ENCODE data around the gene DNMT1. TPM values are rescaled to one million over a fixed set of nuclear protein-coding genes. Genes with fewer than 3 reads are reported as not detected.

Gene DNMT1
- total RNA-seq, 5 donors from 2014 or later (not counting 1 experiment from before 2014, with no cell fraction given) = 199 to 245 (median 235) TPM

- Histone ChIP-seq H3K36me3 (ENCODE audit: control insufficient read depth in 2 of 2, extremely low read depth in 1 of 2, insufficient read depth in 1 of 2, low read length in 1 of 2) (peaks cover 19 to 44% of the 10 kb centered on the region in 2 donors), H3K27me3 (replicated peaks in 1 of 2; ENCODE audit: control insufficient read depth in 2 of 2, extremely low read depth in 1 of 2, insufficient read depth in 2 of 2, low read length in 1 of 2) (no peaks in the 10 kb centered on the region), H3K4me1 (ENCODE audit: control insufficient read depth in 1 of 2, extremely low read depth in 1 of 2, insufficient read depth in 2 of 2, low read length in 2 of 2) (peaks cover 28 to 93% of the 10 kb centered on the region in 2 experiments), H3K4me3 (ENCODE audit: control insufficient read depth in 1 of 2, extremely low read depth in 1 of 2, low read length in 1 of 2) (peak overlapping the region; percentile 62 to 73), H3K9me3 (no peaks in the 10 kb centered on the region), H3K27ac (ENCODE audit: low read length) (peak overlapping the region; percentile 97)
- Mint-ChIP-seq H3K4me3 (peak overlapping the region; percentile 80 to 91 (median 89)), H3K27me3 (no peaks in the 10 kb centered on the region), H3K27ac (peak overlapping the region; percentile 84 to 86), H3K36me3 (peaks cover 18% of the 10 kb centered on the region), H3K4me1 (peaks cover 57 to 63% (median 61%) of the 10 kb centered on the region in 3 donors), H3K9me3 (no peaks in the 10 kb centered on the region)
- no peak for ATAC-seq (replicated peaks in 1 of 4)
- ChIA-PET POLR2A (interaction anchor here in 1 of 2 donors (0.6 kb wide), 1 partner anchor 446 kb away, joined by 3 read pairs; no protein-coding TSS in a partner anchor), CTCF (interaction anchor here in 1 of 2 donors (0.6 to 2.1 kb wide), 2 partner anchors 11 to 280 kb away, joined by 3 to 13 read pairs; partner anchors contain the start of gene UBL5)
- no peak for DNase-seq
- WGBS (ENCODE audit: insufficient coverage) = 28% methylated on average over 9 of the region's 10 CpGs
Measured at GRCh38 chr19:10107254-10107653, 87.5 kb downstream of the DNMT1 start.

- POLR2A ChIA-PET = interaction anchor here (0.6 kb wide), 3 partner anchors 96 to 475 kb away, joined by 4 to 7 read pairs (median 4); no protein-coding TSS in a partner anchor
- peak within 1 kb of the TSS; percentile 80 to 91 (median 89) for H3K4me3 Mint-ChIP-seq
- CTCF ChIA-PET = interaction anchor here (0.6 to 2.1 kb wide), 3 partner anchors 10 to 308 kb away, joined by 3 to 13 read pairs (median 5); no protein-coding TSS in a partner anchor
- H3K27me3 Mint-ChIP-seq = no peaks in the 10 kb centered on the region
- H3K4me1 Mint-ChIP-seq = peaks cover 60 to 61% (median 60%) of the 10 kb centered on the region in 3 donors
- peak within 1 kb of the TSS; percentile 94 to 96 for H3K27ac Mint-ChIP-seq
- DNase-seq (peak; percentile 91 to 100 (median 97)), ATAC-seq (replicated peaks in 1 of 4) (peak; percentile 71 to 79 (median 75))
- under 1% methylated on average over 68 of the region's 71 CpGs for WGBS (ENCODE audit: insufficient coverage)
- H3K27ac ChIP-seq (ENCODE audit: low read length) = peak within 1 kb of the TSS; percentile 97
- peaks cover 32 to 92% of the 10 kb centered on the region in 2 experiments for H3K4me1 ChIP-seq (ENCODE audit: control insufficient read depth in 1 of 2, extremely low read depth in 1 of 2, insufficient read depth in 2 of 2, low read length in 2 of 2)
- no peaks in the 10 kb centered on the region for H3K9me3 ChIP-seq
- H3K4me3 ChIP-seq (ENCODE audit: control insufficient read depth in 1 of 2, extremely low read depth in 1 of 2, low read length in 1 of 2) = peak within 1 kb of the TSS; percentile 62 to 73
- no peaks in the 10 kb centered on the region for H3K9me3 Mint-ChIP-seq
- peaks cover 18% of the 10 kb centered on the region for H3K36me3 Mint-ChIP-seq
- H3K27me3 ChIP-seq (replicated peaks in 1 of 2; ENCODE audit: control insufficient read depth in 2 of 2, extremely low read depth in 1 of 2, insufficient read depth in 2 of 2, low read length in 1 of 2) = no peaks in the 10 kb centered on the region
- H3K36me3 ChIP-seq (ENCODE audit: control insufficient read depth in 2 of 2, extremely low read depth in 1 of 2, insufficient read depth in 1 of 2, low read length in 1 of 2) = peaks cover 19 to 43% of the 10 kb centered on the region in 2 donors
Measured at GRCh38 chr19:10106100-10106936, 88.4 kb downstream of the DNMT1 start, which contains the start of gene PPAN. PPAN (plus strand) TSS chr19:10106362; CDS start chr19:10106395, 33 bp downstream.

DNA sequence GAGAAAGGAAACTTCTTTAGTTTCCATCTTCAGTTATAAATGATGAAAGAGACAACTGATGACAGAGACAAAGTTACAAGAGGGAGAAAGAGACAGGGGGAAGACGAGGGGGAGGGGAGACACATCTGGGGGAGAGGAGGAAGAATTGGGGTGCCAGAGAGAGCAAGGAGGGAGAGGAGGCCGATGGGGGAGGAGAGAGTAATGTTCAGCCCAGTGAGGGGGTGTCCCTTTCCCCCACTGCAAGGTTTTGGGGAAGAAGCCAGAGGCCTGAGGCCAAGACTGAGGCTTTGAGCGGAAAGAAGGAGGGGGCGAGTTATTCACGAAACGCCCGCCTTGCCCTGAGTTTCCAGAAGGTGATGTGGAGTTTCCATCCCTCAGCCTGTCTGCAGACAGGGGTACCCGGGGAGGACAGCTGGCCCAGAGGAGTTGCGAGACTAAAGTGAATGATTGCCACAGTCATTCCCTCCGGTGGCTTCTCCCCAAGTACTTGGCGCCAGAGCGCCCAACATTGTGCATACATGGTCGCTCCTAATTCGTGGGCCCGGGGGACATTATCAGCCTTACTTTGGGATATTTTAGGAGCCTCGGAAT is 89.1 kb downstream of the DNMT1 start:
- Histone ChIP-seq H3K27ac (ENCODE audit: low read length) (peak overlapping the region; percentile 97), H3K4me3 (ENCODE audit: control insufficient read depth in 1 of 2, extremely low read depth in 1 of 2, low read length in 1 of 2) (peak overlapping the region; percentile 6 to 62), H3K9me3 (no peaks in the 10 kb centered on the region), H3K27me3 (replicated peaks in 1 of 2; ENCODE audit: control insufficient read depth in 2 of 2, extremely low read depth in 1 of 2, insufficient read depth in 2 of 2, low read length in 1 of 2) (no peaks in the 10 kb centered on the region), H3K4me1 (ENCODE audit: control insufficient read depth in 1 of 2, extremely low read depth in 1 of 2, insufficient read depth in 2 of 2, low read length in 2 of 2) (peaks cover 34 to 92% of the 10 kb centered on the region in 2 experiments), H3K36me3 (ENCODE audit: control insufficient read depth in 2 of 2, extremely low read depth in 1 of 2, insufficient read depth in 1 of 2, low read length in 1 of 2) (peaks cover 19 to 36% of the 10 kb centered on the region in 2 donors)
- CTCF ChIA-PET = interaction anchor here in 1 of 2 donors (1.2 to 2.1 kb wide), 2 partner anchors 10 to 11 kb away, joined by 5 to 13 read pairs; no protein-coding TSS in a partner anchor
- peak overlapping the region; percentile 94 to 96 for H3K27ac Mint-ChIP-seq
- WGBS (ENCODE audit: insufficient coverage) = 6% methylated on average over 15 of the region's 16 CpGs
- peaks cover 16% of the 10 kb centered on the region for H3K36me3 Mint-ChIP-seq
- peak overlapping the region; percentile 80 to 91 (median 89) for H3K4me3 Mint-ChIP-seq
- POLR2A ChIA-PET = interaction anchor here (0.6 kb wide), 2 partner anchors 97 to 395 kb away, joined by 4 to 7 read pairs; no protein-coding TSS in a partner anchor
- H3K27me3 Mint-ChIP-seq = no peaks in the 10 kb centered on the region
- ATAC-seq (replicated peaks in 1 of 4) (peak in 1 of 4 experiments; percentile 3), DNase-seq (peak in 5 of 35 experiments; percentile 28 to 72 (median 42))
- no peaks in the 10 kb centered on the region for H3K9me3 Mint-ChIP-seq
- H3K4me1 Mint-ChIP-seq = peaks cover 56 to 58% (median 58%) of the 10 kb centered on the region in 3 donors

GRCh38 chr19:10104665-10105508 is 89.9 kb downstream of the DNMT1 start:
- no peaks in the 10 kb centered on the region for H3K27me3 ChIP-seq (replicated peaks in 1 of 2; ENCODE audit: control insufficient read depth in 2 of 2, extremely low read depth in 1 of 2, insufficient read depth in 2 of 2, low read length in 1 of 2)
- H3K4me3 Mint-ChIP-seq = peak overlapping the region; percentile 70 to 91 (median 89)

GRCh38 chr19:10104130-10104513 is 90.6 kb downstream of the DNMT1 start:
- no peaks in the 10 kb centered on the region for H3K27me3 Mint-ChIP-seq
- H3K4me3 Mint-ChIP-seq = peak overlapping the region in 1 of 3 donors; percentile 89
- H3K9me3 Mint-ChIP-seq = no peaks in the 10 kb centered on the region
- Histone ChIP-seq H3K27ac (ENCODE audit: low read length) (peak overlapping the region; percentile 97), H3K9me3 (no peaks in the 10 kb centered on the region), H3K27me3 (replicated peaks in 1 of 2; ENCODE audit: control insufficient read depth in 2 of 2, extremely low read depth in 1 of 2, insufficient read depth in 2 of 2, low read length in 1 of 2) (no peaks in the 10 kb centered on the region), H3K36me3 (ENCODE audit: control insufficient read depth in 2 of 2, extremely low read depth in 1 of 2, insufficient read depth in 1 of 2, low read length in 1 of 2) (peaks cover 10 to 21% of the 10 kb centered on the region in 2 donors), H3K4me3 (ENCODE audit: control insufficient read depth in 1 of 2, extremely low read depth in 1 of 2, low read length in 1 of 2) (no peak overlapping the region), H3K4me1 (ENCODE audit: control insufficient read depth in 1 of 2, extremely low read depth in 1 of 2, insufficient read depth in 2 of 2, low read length in 2 of 2) (peaks cover 41 to 91% of the 10 kb centered on the region in 2 experiments)
- peaks cover 58 to 65% (median 62%) of the 10 kb centered on the region in 3 donors for H3K4me1 Mint-ChIP-seq
- no peak for DNase-seq
- ATAC-seq (replicated peaks in 1 of 4) = no peak
- POLR2A ChIA-PET = interaction anchor here in 1 of 2 donors (0.6 kb wide), 1 partner anchor 1660 kb away, joined by 3 read pairs; no protein-coding TSS in a partner anchor
- H3K27ac Mint-ChIP-seq = peak overlapping the region; percentile 94 to 96
- CTCF ChIA-PET = interaction anchor here (0.7 to 1.6 kb wide), 9 partner anchors 8 to 324 kb away, joined by 3 to 10 read pairs (median 4); partner anchors contain the start of gene CDC37 (in 1 of the 2)
- peaks cover 7% of the 10 kb centered on the region for H3K36me3 Mint-ChIP-seq

More at GRCh38 chr19:10104665-10105508, 89.9 kb downstream of the DNMT1 start:
- peaks cover 11% of the 10 kb centered on the region for H3K36me3 Mint-ChIP-seq
- Histone ChIP-seq H3K4me1 (ENCODE audit: control insufficient read depth in 1 of 2, extremely low read depth in 1 of 2, insufficient read depth in 2 of 2, low read length in 2 of 2) (peaks cover 38 to 92% of the 10 kb centered on the region in 2 experiments), H3K9me3 (no peaks in the 10 kb centered on the region), H3K36me3 (ENCODE audit: control insufficient read depth in 2 of 2, extremely low read depth in 1 of 2, insufficient read depth in 1 of 2, low read length in 1 of 2) (peaks cover 18 to 29% of the 10 kb centered on the region in 2 donors), H3K27ac (ENCODE audit: low read length) (peak overlapping the region; percentile 97), H3K4me3 (ENCODE audit: control insufficient read depth in 1 of 2, extremely low read depth in 1 of 2, low read length in 1 of 2) (peak overlapping the region in 1 of 2 donors; percentile 10)
- 0% methylated on average over 12 of the region's 15 CpGs for WGBS (ENCODE audit: insufficient coverage)
- ChIA-PET POLR2A (no interaction called here), CTCF (interaction anchor here in 1 of 2 donors (0.7 to 1.6 kb wide), 8 partner anchors 8 to 323 kb away, joined by 3 to 10 read pairs (median 4); partner anchors contain the start of gene CDC37)
- peak; percentile 73 to 84 (median 76) for ATAC-seq (replicated peaks in 1 of 4)
- H3K9me3 Mint-ChIP-seq = no peaks in the 10 kb centered on the region
- H3K27me3 Mint-ChIP-seq = no peaks in the 10 kb centered on the region
- peak overlapping the region; percentile 94 to 96 for H3K27ac Mint-ChIP-seq
- H3K4me1 Mint-ChIP-seq = peaks cover 51 to 60% (median 58%) of the 10 kb centered on the region in 3 donors
- DNase-seq = peak in 34 of 35 experiments; percentile 64 to 93 (median 80)
